Testis (tissue), 2 donors: ENCODE results near the gene WIF1.

Source experiments
- POLR2A ChIP-seq: fragments of 450-650 bp; IDR thresholded peaks from one replicate; pipeline ENCODE4 v1.6.1; 2017; ENCODE audit warnings: antibody characterized with exemption, mild to moderate bottlenecking, moderate library complexity
- TF ChIP-seq, protein P1 (sequence below), 3 experiments: fragments of 450-650 bp in 2 of 3; fragments of 200-600 bp in 1 of 3; sonication (generic) in 1 of 3; IDR thresholded peaks; one replicate each; pipeline ENCODE4 v1.5.1; 2016 to 2019; ENCODE audit warnings: antibody characterized with exemption in 3 of 3, mild to moderate bottlenecking in 2 of 3, moderate library complexity in 1 of 3

DNA sequence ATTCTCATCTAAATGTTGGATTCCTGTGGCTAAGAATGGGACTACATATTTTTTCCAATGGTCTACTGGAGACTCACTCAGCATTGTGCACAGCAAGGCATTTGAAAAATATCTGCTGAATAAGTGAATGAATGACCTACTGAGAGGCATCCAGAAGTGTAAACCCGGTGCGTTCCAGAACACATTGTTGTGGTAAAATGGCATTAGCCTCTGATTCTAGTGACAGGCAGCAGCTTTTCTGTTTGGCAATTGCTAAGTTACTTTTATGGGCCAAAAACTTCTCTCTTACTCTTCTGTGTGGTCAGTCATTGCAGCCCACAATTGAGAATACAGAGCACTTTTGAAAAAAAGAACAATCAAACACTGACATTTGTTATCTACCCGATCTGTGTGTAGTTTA lies 36.5 kb downstream of the WIF1 start:
- no peak for TF ChIP-seq POLR2A
- TF ChIP-seq, protein P1, sequence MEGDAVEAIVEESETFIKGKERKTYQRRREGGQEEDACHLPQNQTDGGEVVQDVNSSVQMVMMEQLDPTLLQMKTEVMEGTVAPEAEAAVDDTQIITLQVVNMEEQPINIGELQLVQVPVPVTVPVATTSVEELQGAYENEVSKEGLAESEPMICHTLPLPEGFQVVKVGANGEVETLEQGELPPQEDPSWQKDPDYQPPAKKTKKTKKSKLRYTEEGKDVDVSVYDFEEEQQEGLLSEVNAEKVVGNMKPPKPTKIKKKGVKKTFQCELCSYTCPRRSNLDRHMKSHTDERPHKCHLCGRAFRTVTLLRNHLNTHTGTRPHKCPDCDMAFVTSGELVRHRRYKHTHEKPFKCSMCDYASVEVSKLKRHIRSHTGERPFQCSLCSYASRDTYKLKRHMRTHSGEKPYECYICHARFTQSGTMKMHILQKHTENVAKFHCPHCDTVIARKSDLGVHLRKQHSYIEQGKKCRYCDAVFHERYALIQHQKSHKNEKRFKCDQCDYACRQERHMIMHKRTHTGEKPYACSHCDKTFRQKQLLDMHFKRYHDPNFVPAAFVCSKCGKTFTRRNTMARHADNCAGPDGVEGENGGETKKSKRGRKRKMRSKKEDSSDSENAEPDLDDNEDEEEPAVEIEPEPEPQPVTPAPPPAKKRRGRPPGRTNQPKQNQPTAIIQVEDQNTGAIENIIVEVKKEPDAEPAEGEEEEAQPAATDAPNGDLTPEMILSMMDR (IDR thresholded peaks at IDR 0.05) = no peak
